Keratinocyte (primary cell): ENCODE measurements around the gene CSNK1G2.

Experiments used
- EZH2 ChIP-seq: IDR thresholded peaks from one replicate; pipeline ENCODE4 v1.6.1; 2012; ENCODE audit warnings: inconsistent platforms, mild to moderate bottlenecking, low read length, moderate library complexity
- TF ChIP-seq, protein P1 (sequence below), 3 experiments: IDR thresholded peaks in 1 of 3; conservative IDR thresholded peaks in 1 of 3; optimal IDR thresholded peaks in 1 of 3; 2 replicates in 2 of 3; 3 replicates in 1 of 3; pipeline versions ENCODE3 to v1.5.1; 2011; ENCODE audit warnings: low read length in 3 of 3, mild to moderate bottlenecking in 3 of 3, moderate library complexity in 2 of 3, control low read depth in 1 of 3, inconsistent platforms in 1 of 3; ENCODE audit not compliant: insufficient read depth in 2 of 3; ENCODE audit errors: extremely low read depth in 1 of 3

GRCh38 chr19:1974381-1975161 lies 33.6 kb downstream of the CSNK1G2 start:
- TF ChIP-seq, protein P1, sequence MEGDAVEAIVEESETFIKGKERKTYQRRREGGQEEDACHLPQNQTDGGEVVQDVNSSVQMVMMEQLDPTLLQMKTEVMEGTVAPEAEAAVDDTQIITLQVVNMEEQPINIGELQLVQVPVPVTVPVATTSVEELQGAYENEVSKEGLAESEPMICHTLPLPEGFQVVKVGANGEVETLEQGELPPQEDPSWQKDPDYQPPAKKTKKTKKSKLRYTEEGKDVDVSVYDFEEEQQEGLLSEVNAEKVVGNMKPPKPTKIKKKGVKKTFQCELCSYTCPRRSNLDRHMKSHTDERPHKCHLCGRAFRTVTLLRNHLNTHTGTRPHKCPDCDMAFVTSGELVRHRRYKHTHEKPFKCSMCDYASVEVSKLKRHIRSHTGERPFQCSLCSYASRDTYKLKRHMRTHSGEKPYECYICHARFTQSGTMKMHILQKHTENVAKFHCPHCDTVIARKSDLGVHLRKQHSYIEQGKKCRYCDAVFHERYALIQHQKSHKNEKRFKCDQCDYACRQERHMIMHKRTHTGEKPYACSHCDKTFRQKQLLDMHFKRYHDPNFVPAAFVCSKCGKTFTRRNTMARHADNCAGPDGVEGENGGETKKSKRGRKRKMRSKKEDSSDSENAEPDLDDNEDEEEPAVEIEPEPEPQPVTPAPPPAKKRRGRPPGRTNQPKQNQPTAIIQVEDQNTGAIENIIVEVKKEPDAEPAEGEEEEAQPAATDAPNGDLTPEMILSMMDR (optimal IDR thresholded peaks at IDR 0.05 in 1 of 3, IDR thresholded peaks at IDR 0.05 in 1 of 3, conservative IDR thresholded peaks at IDR 0.05 in 1 of 3; ENCODE audit: extremely low read depth in 1 of 3, insufficient read depth in 2 of 3, low read length in 3 of 3), result no peak
- no peak for TF ChIP-seq EZH2
